Measurements from ENCODE around the gene SLX4IP.
A peak's percentile ranks its signal among the peaks of the same experiment; 100 is the strongest.

Gene SLX4IP

GRCh38 chr20:10472871-10473270, 37.8 kb downstream of the SLX4IP start:
- no peak for TF ChIP-seq CTCF (IDR thresholded peaks at IDR 0.05; ENCODE audit: borderline replicate concordance, insufficient read depth, low read depth, low read length)
- no peak overlapping the region for H3K4me3 ChIP-seq (ENCODE audit: low read depth, low read length)

GRCh38 chr20:10474606-10475184, 39.6 kb downstream of the SLX4IP start:
- no peak overlapping the region for H3K4me3 ChIP-seq (ENCODE audit: low read depth, low read length)
- TF ChIP-seq CTCF (IDR thresholded peaks at IDR 0.05; ENCODE audit: borderline replicate concordance, insufficient read depth, low read depth, low read length) = no peak

- no peak for TF ChIP-seq CTCF (IDR thresholded peaks at IDR 0.05; ENCODE audit: borderline replicate concordance, insufficient read depth, low read depth, low read length)
- no peak overlapping the region for H3K4me3 ChIP-seq (ENCODE audit: low read depth, low read length)
Measured at GRCh38 chr20:10475225-10475624, 40.1 kb downstream of the SLX4IP start.

- TF ChIP-seq CTCF (IDR thresholded peaks at IDR 0.05; ENCODE audit: borderline replicate concordance, insufficient read depth, low read depth, low read length) = peak; percentile 30; the same call in 1 of the 2 replicates
- no peak overlapping the region for H3K4me3 ChIP-seq (ENCODE audit: low read depth, low read length)
Measured at GRCh38 chr20:10476319-10476724, 41.2 kb downstream of the SLX4IP start.

- H3K4me3 ChIP-seq (ENCODE audit: low read depth, low read length) = no peak overlapping the region
- TF ChIP-seq CTCF (IDR thresholded peaks at IDR 0.05; ENCODE audit: borderline replicate concordance, insufficient read depth, low read depth, low read length) = no peak
Measured at GRCh38 chr20:10478205-10478604, 43.1 kb downstream of the SLX4IP start.

- no peak overlapping the region for H3K4me3 ChIP-seq (ENCODE audit: low read depth, low read length)
- no peak for TF ChIP-seq CTCF (IDR thresholded peaks at IDR 0.05; ENCODE audit: borderline replicate concordance, insufficient read depth, low read depth, low read length)
Measured at GRCh38 chr20:10478930-10479329, 43.8 kb downstream of the SLX4IP start.

- no peak for TF ChIP-seq CTCF (IDR thresholded peaks at IDR 0.05; ENCODE audit: borderline replicate concordance, insufficient read depth, low read depth, low read length)
- H3K4me3 ChIP-seq (ENCODE audit: low read depth, low read length) = no peak overlapping the region
Measured at GRCh38 chr20:10481676-10482075, 46.6 kb downstream of the SLX4IP start.

All from GM12875 (cell line).